Tibial nerve (tissue), 3 donors: ENCODE results near the gene GPR87.
A peak's percentile ranks its signal among the peaks of the same experiment; 100 is the strongest.

Experiments used
- POLR2A ChIP-seq, 2 donors: fragments of 450-650 bp; IDR thresholded peaks; one replicate each; pipeline ENCODE4 v1.6.1; 2017; ENCODE audit warnings: antibody characterized with exemption in 2 of 2, mild to moderate bottlenecking in 2 of 2, moderate library complexity in 2 of 2
- TF ChIP-seq, protein P1 (sequence below), 5 experiments: fragments of 200-600 bp in 3 of 5; fragments of 450-650 bp in 2 of 5; sonication (generic) in 3 of 5; IDR thresholded peaks; one replicate each; pipeline ENCODE4 v1.5.1; 2016 to 2019; ENCODE audit warnings: antibody characterized with exemption in 5 of 5, mild to moderate bottlenecking in 3 of 5, moderate library complexity in 2 of 5

DNA sequence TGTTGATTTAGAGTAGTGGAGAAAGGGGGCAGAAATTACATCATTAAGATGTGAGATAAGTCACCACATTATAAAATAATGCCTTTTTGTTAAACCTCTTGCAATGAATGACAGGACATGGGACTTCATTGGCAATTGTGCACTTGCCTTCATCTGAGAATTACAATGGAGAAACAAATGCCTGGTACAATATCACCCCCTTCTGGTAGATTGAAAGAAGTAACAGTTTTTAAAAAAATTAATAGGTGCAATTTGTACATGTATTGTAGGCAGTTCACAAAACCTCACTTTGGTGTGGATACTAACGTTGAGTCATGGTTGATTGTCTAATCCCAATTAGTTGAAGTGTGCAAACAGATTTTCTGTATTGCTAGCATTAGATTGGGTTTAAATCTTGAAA is 33.7 kb downstream of the GPR87 start:
- TF ChIP-seq, protein P1, sequence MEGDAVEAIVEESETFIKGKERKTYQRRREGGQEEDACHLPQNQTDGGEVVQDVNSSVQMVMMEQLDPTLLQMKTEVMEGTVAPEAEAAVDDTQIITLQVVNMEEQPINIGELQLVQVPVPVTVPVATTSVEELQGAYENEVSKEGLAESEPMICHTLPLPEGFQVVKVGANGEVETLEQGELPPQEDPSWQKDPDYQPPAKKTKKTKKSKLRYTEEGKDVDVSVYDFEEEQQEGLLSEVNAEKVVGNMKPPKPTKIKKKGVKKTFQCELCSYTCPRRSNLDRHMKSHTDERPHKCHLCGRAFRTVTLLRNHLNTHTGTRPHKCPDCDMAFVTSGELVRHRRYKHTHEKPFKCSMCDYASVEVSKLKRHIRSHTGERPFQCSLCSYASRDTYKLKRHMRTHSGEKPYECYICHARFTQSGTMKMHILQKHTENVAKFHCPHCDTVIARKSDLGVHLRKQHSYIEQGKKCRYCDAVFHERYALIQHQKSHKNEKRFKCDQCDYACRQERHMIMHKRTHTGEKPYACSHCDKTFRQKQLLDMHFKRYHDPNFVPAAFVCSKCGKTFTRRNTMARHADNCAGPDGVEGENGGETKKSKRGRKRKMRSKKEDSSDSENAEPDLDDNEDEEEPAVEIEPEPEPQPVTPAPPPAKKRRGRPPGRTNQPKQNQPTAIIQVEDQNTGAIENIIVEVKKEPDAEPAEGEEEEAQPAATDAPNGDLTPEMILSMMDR (IDR thresholded peaks at IDR 0.05): peak; percentile 49 to 86 (median 68)
- no peak for TF ChIP-seq POLR2A (IDR thresholded peaks at IDR 0.05)
